Stimulated activated CD8-positive, alpha-beta memory T cell treated with anti-CD3 and anti-CD28 coated beads, Interleukin-7, amount 100 ng/mL, for 4 hours (primary cell): Measurements from ENCODE around the gene MAML3.

ENCODE experiments used
- DNase-seq, 2 donors: peaks; one replicate each; pipeline ENCODE4 v3.0.0-alpha.2; 2020; ENCODE audit warnings: low read depth in 2 of 2

The MAML3 gene

GRCh38 chr4:139813881-139814280, 340.1 kb downstream of the MAML3 start:
- no peak for DNase-seq

GRCh38 chr4:139810710-139811109, 343.3 kb downstream of the MAML3 start:
- no peak for DNase-seq

GRCh38 chr4:139809757-139810140, 344.2 kb downstream of the MAML3 start:
- no peak for DNase-seq

GRCh38 chr4:139808808-139809756, 344.9 kb downstream of the MAML3 start:
- no peak for DNase-seq

GRCh38 chr4:139808381-139808807, 345.6 kb downstream of the MAML3 start:
- no peak for DNase-seq

- no peak for DNase-seq
Measured at GRCh38 chr4:139807483-139807882, 346.5 kb downstream of the MAML3 start.

- DNase-seq, result no peak
Measured at GRCh38 chr4:139806929-139807328, 347.1 kb downstream of the MAML3 start.

GRCh38 chr4:139802931-139803330, 351.1 kb downstream of the MAML3 start:
- no peak for DNase-seq

GRCh38 chr4:139802488-139802887, 351.5 kb downstream of the MAML3 start:
- no peak for DNase-seq

GRCh38 chr4:139801895-139802294, 352.1 kb downstream of the MAML3 start:
- DNase-seq, result no peak

- no peak for DNase-seq
Measured at GRCh38 chr4:139800082-139800481, 353.9 kb downstream of the MAML3 start.

GRCh38 chr4:139799615-139800014, 354.4 kb downstream of the MAML3 start:
- DNase-seq, result no peak

GRCh38 chr4:139798456-139798855, 355.5 kb downstream of the MAML3 start:
- DNase-seq, result no peak

- no peak for DNase-seq
Measured at GRCh38 chr4:139797287-139797686, 356.7 kb downstream of the MAML3 start.

- DNase-seq, result no peak
Measured at GRCh38 chr4:139795527-139796314, 358.3 kb downstream of the MAML3 start.

- DNase-seq, result no peak
Measured at GRCh38 chr4:139794158-139794954, 359.6 kb downstream of the MAML3 start.

GRCh38 chr4:139791681-139792080, 362.3 kb downstream of the MAML3 start:
- DNase-seq, result no peak

GRCh38 chr4:139790291-139790690, 363.7 kb downstream of the MAML3 start:
- no peak for DNase-seq

GRCh38 chr4:139789096-139789654, 364.8 kb downstream of the MAML3 start:
- no peak for DNase-seq

- no peak for DNase-seq
Measured at GRCh38 chr4:139786494-139787354, 367.3 kb downstream of the MAML3 start.

- no peak for DNase-seq
Measured at GRCh38 chr4:139785356-139785755, 368.6 kb downstream of the MAML3 start.
